Measurements from ENCODE around the gene NF1.

DNA sequence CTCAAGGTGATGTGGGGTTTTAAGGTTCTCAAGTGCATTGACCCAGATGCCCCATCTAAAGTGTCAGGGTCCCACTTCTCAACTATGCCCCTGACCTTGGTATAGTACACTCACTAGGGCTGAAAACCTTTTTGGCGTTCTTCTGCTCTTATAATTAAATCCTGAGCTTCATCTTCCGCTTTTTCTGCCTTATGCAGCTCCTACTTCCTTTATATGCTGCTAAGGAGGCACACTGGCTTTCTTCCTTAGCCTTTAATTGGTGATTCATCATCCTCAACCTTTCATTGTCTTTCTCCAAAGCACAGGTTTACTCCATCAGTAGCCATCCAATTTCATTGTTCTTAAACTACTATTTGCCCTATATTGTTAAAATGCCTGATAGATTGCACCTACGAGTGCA, 5.3 kb upstream of the NF1 start:
- TF ChIP-seq, protein P1, sequence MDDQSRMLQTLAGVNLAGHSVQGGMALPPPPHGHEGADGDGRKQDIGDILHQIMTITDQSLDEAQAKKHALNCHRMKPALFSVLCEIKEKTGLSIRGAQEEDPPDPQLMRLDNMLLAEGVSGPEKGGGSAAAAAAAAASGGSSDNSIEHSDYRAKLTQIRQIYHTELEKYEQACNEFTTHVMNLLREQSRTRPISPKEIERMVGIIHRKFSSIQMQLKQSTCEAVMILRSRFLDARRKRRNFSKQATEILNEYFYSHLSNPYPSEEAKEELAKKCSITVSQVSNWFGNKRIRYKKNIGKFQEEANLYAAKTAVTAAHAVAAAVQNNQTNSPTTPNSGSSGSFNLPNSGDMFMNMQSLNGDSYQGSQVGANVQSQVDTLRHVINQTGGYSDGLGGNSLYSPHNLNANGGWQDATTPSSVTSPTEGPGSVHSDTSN (IDR thresholded peaks at IDR 0.05), result no peak
- TF ChIP-seq CTCF (IDR thresholded peaks at IDR 0.05), result no peak
- TF ChIP-seq EP300 (IDR thresholded peaks at IDR 0.05; ENCODE audit: borderline replicate concordance in 1 of 2, low read depth in 1 of 2, low read length in 1 of 2), result no peak
- TF ChIP-seq RAD21 (IDR thresholded peaks at IDR 0.05; ENCODE audit: low read length), result no peak
- no peak for TF ChIP-seq SMC3 (IDR thresholded peaks at IDR 0.05; ENCODE audit: low read depth, low read length)
- TF ChIP-seq TAF1 (IDR thresholded peaks at IDR 0.05; ENCODE audit: borderline replicate concordance, low read depth, low read length), result no peak
- no peak for TF ChIP-seq FOXJ3 (CRISPR knock-in tag; IDR thresholded peaks at IDR 0.05)
- TF ChIP-seq ELF1 (IDR thresholded peaks at IDR 0.05), result no peak
